C4-2B (cell line): Measurements from ENCODE around the gene RASSF5.

Source experiments
- ZFX ChIP-seq: fragments of 450-650 bp; IDR thresholded peaks from 2 replicates; pipeline ENCODE4 v1.6.1; 2017
- TF ChIP-seq, protein P1 (sequence below): fragments of 450-650 bp; conservative IDR thresholded peaks from 2 replicates; pipeline ENCODE4 v1.5.1; 2017; ENCODE audit warnings: mild to moderate bottlenecking

DNA sequence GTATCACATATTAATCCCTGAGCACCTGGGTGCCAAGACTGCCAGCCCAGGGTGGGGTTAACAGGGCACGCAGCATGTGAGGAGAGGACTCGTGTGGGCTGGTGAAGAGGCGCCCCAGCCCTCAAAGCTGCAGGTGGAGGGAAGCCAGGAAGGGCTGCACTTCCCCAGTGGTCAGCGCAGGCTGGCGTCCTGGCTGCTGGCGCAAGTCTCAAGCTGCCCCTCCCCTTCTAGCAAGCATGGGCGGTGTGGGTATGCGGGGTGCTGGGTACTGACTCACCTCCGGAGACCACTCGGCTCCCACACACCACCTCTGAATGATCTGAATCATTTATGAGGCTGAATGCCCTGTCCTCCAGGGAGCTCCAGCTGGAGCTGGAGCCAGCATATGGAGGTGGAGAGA, 60.9 kb downstream of the RASSF5 start:
- TF ChIP-seq, protein P1, sequence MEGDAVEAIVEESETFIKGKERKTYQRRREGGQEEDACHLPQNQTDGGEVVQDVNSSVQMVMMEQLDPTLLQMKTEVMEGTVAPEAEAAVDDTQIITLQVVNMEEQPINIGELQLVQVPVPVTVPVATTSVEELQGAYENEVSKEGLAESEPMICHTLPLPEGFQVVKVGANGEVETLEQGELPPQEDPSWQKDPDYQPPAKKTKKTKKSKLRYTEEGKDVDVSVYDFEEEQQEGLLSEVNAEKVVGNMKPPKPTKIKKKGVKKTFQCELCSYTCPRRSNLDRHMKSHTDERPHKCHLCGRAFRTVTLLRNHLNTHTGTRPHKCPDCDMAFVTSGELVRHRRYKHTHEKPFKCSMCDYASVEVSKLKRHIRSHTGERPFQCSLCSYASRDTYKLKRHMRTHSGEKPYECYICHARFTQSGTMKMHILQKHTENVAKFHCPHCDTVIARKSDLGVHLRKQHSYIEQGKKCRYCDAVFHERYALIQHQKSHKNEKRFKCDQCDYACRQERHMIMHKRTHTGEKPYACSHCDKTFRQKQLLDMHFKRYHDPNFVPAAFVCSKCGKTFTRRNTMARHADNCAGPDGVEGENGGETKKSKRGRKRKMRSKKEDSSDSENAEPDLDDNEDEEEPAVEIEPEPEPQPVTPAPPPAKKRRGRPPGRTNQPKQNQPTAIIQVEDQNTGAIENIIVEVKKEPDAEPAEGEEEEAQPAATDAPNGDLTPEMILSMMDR: no peak
- no peak for TF ChIP-seq ZFX
